GM21825 (cell line): Measurements from ENCODE around the gene KLF7.
"Not testable (repeated sequence)": the region's sequence is repeated elsewhere in the genome, so short reads cannot be mapped to it uniquely, and the experiment has no call there.

Source experiments
- ATAC-seq: cut with Tn5 transposase; IDR thresholded peaks from one replicate; pipeline ENCODE4 v1.9.1; 2021; ENCODE audit warnings: mild to moderate bottlenecking, moderate library complexity; ENCODE audit not compliant: unreplicated experiment

The KLF7 gene

GRCh38 chr2:207067473-207067872, 98.3 kb downstream of the KLF7 start:
- no peak for ATAC-seq

DNA sequence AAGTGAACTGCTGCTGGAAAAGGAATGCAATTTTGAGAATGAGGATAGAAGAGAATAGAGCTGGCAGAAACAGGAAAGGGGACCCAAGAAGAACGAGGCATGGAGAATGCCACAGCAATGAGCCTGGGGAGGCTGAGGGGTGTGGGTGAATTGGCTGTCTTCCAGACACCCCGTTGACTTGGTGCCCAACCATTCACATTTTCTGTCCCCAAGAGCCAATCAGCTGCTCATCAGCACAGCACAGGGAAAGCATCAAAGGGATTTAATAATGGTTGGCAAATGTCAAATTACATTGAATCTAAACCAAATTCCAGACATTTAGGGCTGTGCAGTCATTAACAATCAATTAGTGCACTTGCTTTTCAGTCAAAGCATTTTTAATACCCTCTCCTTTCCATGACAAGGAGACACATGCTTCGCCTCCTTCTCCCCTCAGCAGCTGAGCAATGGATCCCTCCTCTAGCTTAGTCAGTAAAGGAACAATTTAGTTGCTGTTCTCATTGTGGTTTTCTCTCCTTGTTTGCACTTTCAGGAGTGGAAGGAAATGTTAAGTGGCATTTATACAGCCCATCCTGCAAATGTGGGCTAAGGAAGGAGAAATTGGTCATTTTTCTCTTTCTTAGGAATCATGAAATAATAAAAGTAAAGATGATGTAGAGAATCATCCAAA, 98.8 kb downstream of the KLF7 start:
- no peak for ATAC-seq

GRCh38 chr2:207066166-207066565, 99.6 kb downstream of the KLF7 start:
- ATAC-seq: no peak

GRCh38 chr2:207064128-207064690, 101.5 kb downstream of the KLF7 start:
- ATAC-seq: no peak

DNA sequence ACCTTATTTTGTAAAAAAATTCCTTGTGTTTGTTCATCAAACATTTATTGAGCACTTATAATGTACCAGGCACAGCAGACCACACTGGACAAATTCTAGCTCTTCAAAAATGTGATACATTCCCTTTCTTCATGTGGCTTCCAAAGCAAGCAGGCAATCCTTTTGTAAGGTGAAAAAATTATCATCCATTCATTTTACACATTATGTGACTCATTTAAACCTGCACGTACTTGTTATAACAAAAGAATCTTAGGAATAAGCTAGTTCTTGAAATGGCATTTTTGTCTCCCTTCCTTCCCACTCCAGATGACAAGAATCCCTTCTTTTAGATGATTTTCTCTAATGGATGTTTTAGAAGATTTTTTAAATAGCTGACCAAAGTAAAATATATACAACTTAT, 104.6 kb downstream of the KLF7 start:
- no peak for ATAC-seq

- ATAC-seq: no peak
These were observed 110.5 kb downstream of the KLF7 start for GRCh38 chr2:207055257-207055656.

GRCh38 chr2:207054521-207054920, 111.2 kb downstream of the KLF7 start:
- no peak for ATAC-seq

- no peak for ATAC-seq
These were observed 114.3 kb downstream of the KLF7 start for GRCh38 chr2:207051385-207051965.

GRCh38 chr2:207049122-207049521, 116.6 kb downstream of the KLF7 start:
- ATAC-seq: no peak

DNA sequence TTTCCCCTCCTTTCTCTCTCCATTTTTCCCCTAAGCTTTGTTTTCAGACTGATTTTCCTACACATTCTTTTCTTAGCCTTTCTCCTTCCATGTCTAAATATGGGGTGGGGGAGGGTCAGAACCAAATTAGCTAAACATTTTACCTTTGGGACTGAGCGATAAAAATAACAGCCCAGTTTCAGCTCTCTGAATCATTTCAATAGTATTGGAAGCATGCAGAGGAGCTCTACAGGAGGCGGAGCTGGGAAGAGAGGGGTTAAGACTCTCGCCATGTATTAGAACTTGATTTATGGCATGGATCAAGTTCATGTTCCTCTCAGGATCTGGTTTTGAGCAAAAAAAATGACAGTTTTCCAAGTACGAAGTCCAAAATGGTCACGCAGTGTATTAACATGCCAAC, 117.3 kb downstream of the KLF7 start:
- no peak for ATAC-seq

DNA sequence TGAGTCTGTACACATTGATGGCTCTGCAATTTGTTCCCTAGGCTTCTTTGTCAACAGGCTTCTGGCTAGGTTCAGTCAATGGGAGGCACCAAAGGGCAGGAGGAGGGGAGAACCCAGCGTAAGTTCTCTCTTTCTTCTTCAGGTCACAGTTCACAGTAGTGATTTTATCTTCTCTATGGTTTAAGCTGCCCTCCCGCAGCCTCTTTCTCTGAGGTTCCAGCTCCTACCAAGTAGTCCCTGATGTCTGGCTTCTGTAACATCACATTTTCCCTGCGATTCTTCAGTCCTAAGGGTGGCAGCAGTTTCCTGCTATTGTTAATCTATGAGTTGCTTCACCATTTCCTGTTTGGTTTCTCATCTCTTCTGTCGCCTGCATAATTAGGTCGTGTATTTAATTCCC, 119.0 kb downstream of the KLF7 start:
- no peak for ATAC-seq

- no peak for ATAC-seq
These were observed 120.2 kb downstream of the KLF7 start for GRCh38 chr2:207045531-207045930.

DNA sequence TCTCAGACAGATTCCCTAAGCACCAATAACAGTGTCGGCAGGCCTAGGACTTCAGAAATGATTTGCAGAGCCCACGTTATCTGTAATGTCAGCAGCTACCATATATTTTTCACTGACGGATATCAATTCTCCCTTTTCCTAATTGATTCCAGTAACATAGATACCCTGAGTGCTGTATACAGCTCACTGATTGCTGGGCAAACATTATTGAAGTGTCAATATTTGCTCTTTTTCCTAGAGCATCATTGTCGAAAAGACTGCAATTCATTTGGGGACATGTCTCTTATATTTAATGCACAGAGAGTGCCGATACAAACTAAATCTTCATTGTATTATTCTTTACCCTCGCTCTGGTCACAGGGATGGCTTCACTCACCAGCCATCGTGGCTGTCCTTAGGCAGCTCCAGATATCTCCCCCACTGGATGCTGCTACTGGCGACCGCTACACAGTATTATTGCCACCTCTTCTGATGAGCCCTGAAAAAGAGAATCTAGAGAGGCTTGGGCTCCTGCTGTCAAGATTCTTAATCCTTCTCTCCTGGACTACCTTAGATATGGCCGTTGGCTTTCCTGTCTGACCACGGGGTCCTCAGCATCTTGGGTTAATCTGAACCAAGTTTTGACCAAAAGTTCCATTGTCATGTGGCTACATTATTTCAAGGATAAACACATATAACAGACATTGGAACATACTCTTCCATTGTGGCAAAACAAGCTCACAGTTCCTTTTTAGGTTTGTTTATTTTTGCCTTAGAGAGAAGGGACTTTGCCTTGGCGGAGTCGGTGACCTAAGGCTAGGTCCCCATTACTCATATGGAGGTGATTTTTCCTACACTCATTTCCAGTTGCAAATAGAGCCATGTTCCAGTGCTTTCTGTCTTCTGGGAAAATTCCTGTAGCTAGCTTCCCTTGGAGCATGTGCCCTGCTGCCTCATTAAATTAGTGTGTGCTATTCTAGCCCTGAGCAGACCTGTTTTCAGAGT, 121.1 kb downstream of the KLF7 start:
- ATAC-seq: no peak

- ATAC-seq: no peak
These were observed 122.9 kb downstream of the KLF7 start for GRCh38 chr2:207042841-207043240.

DNA sequence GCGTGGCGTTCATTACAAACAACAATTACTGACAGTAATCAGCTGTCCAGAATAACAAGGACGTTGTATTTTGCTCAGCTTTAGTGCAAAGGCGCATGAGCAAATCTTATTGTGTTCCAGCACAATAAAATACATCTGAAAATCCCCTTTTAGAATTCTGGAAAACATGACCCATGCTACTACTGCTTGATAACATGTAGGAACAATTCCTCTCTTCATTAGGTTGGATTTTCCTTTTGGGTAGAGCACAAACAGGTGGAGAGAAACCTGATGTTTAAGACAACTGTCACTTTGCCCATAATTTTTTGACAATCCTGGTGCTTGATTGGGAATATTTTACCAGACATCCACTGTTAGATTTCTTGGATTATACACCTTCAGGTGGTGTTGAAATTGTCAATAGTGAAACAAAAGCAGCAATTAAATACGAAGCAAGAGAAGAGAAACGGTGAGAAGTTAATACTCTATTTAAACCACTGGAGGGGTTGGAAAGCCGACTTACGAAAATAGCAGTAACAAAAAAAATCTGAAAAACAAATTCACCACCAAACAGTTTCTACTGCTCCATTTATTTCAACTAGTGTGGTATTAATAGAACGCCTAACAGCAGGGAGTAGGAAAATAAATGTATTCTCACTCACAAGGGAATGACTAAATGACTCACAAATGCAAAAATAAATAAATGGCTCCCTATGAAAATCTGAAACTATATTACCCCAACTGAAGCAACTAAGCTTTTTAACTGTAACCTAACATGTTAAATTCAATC, 123.8 kb downstream of the KLF7 start:
- ATAC-seq: no peak

DNA sequence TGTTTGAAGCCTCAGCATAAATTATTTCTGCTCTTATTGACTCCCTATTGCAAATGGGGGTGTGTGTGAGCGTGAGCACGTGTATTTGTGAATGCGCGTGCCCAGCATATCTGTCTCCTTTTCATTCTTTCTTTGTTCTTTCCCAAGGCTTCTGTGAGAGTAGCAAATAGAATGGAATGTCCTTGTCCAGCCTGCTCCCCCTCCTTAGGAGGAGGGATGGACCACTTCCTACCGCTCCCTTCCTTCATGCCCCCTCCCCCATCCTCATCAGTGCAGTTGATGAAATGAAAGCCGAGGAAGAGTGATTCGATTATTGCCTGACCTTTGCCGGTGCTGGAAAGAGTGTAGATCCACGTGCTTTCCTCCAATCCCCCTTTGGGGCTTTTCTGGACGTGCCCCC, 124.5 kb downstream of the KLF7 start:
- ATAC-seq: no peak

- ATAC-seq: no peak
These were observed 125.1 kb downstream of the KLF7 start for GRCh38 chr2:207040696-207041095.

DNA sequence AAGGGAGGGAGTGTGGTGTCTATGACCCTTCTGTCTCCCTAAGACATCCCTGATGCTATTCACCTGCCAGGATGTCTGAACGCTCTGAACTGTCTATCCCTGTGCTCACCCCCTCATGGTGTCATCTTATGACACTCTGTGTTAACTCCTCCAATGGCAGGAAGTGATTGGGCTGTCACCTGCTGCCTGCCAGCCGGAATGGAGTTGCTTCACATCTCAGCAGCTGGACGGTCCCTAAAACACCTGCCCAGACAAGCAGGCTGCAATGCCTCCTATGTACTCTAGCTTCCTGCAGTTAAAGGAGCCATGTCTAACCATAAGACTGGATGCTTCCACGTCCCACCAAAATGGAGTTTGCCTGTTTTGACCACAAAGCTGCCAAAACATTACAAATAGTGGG, 126.5 kb downstream of the KLF7 start:
- no peak for ATAC-seq

DNA sequence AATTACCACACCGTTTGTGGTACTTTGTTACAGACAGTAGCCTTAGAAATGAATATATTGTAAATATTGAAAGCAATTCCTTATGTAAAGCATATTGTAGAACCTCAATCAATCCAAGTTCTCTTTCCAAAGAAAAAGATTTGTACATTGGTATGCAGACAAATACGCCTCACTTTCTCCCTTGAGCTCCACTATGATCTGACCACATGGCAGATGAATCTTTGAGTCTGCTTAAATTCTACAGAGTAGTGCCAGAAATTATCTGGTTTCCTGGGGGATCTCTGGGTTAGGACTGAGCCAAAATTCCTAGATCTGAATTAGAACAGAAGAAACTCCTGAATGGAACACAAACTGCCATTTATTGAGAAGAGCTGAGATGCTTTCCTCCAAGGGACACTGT, 127.4 kb downstream of the KLF7 start:
- ATAC-seq: no peak

DNA sequence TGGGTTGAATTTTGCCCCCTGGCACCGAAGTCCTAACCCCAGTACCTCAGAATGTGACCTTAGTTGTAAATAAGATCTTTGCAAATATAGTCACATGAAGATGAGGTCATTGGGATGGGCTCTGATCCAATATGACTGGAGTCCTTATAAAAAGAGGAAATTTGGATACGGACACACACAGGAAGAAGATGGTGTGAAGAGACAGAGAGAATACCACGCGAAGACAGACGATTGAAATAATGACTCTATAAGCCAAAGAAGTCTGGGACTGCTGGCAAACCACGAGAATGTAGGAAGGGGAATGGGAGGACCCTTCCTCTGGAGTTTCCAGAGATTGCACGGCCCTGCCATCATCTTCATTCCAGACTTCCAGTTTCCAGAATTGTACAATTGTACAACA, 127.9 kb downstream of the KLF7 start:
- ATAC-seq: no peak

GRCh38 chr2:207037023-207037422, 128.7 kb downstream of the KLF7 start:
- not testable (repeated sequence) for ATAC-seq
